Mesothelial cell of epicardium (in vitro differentiated cells): ENCODE data around the gene PSMG3. TPM values are rescaled to one million over a fixed set of nuclear protein-coding genes. Genes with fewer than 3 reads are reported as not detected.
A peak's percentile ranks its signal among the peaks of the same experiment; 100 is the strongest.

Experiments
- DNase-seq, 2 experiments: peaks; one replicate each; pipeline ENCODE4 v3.0.0; 2021; ENCODE audit warnings: low spot score in 2 of 2; ENCODE audit not compliant: unreplicated experiment in 2 of 2
- H3K27ac Mint-ChIP-seq: 2 replicates; pipeline ENCODE4 v1.8.0; 2021; ENCODE audit warnings: mixed read lengths
- H3K27me3 Mint-ChIP-seq: 2 replicates; pipeline ENCODE4 v1.8.0; 2021; ENCODE audit warnings: low read depth, mixed read lengths
- H3K36me3 Mint-ChIP-seq: 2 replicates; pipeline ENCODE4 v1.8.0; 2021; ENCODE audit warnings: mixed read lengths
- H3K4me1 Mint-ChIP-seq: 2 replicates; pipeline ENCODE4 v1.8.0; 2021; ENCODE audit warnings: mixed read lengths
- H3K4me3 Mint-ChIP-seq: 2 replicates; pipeline ENCODE4 v1.8.0; 2021; ENCODE audit warnings: mild to moderate bottlenecking, moderate library complexity, mixed read lengths
- H3K9me3 Mint-ChIP-seq: 2 replicates; pipeline ENCODE4 v1.8.0; 2021; ENCODE audit warnings: mixed read lengths
- total RNA-seq: library from RNA; stranded (reverse); gene quantifications from 3 replicates; pipeline ENCODE4 v1.2.1, GENCODE V29; 2021
- TF ChIP-seq, protein P1 (sequence below): fragments of 200-600 bp; sonication (generic); IDR thresholded peaks from one replicate; pipeline ENCODE4 v1.5.0; 2021; ENCODE audit warnings: antibody characterized with exemption; ENCODE audit not compliant: unreplicated experiment

The PSMG3 gene
- total RNA-seq, 1 donor from 2014 or later = 31.0 TPM

DNA sequence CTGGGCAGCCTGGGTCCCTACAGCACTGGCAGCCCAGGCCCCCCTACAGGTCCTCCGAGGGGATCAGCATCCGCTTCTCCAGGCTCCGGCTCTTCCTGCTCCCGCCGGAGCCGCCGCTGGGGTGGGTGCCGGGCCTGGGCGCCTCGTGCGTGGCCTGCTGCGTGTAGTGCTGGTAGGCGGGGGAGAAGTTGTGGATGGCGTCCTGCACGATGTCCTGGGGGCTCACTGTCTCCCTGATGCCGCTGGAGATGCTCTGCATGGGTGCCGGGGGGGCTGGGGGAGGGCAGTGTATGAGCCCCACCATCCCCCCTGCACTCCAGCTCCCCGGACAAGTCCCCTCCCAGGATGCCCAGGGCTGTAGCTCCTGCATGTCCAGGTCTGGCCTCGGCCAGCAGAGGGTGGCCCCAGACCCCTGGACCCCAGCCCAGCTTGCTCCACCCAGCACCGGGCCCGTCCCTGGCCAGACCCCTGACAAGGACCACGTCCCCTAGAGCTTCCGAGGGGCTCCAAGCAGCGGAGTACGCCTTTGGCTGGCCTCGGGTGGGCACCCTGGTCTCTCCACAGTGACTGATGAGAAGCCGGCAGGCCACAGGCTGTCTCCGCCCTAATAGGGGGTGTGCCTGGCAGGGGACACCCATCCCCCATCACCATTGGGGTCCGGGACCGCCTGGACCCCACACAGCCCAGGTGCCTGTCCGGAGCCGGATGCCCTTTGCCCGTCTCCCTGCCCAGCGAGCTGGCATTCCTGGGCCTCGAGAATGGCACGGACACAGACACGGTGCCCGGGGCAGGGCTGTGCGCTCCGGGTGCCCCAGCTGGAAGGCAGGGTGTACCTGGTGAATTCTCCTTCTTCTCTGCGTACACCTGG is 22.7 kb downstream of the PSMG3 start:
- Mint-ChIP-seq H3K4me3 (no peak overlapping the region), H3K4me1 (no peaks in the 10 kb centered on the region), H3K27me3 (no peaks in the 10 kb centered on the region), H3K9me3 (no peaks in the 10 kb centered on the region), H3K36me3 (peaks cover 5% of the 10 kb centered on the region), H3K27ac (no peak overlapping the region)
- TF ChIP-seq, protein P1, sequence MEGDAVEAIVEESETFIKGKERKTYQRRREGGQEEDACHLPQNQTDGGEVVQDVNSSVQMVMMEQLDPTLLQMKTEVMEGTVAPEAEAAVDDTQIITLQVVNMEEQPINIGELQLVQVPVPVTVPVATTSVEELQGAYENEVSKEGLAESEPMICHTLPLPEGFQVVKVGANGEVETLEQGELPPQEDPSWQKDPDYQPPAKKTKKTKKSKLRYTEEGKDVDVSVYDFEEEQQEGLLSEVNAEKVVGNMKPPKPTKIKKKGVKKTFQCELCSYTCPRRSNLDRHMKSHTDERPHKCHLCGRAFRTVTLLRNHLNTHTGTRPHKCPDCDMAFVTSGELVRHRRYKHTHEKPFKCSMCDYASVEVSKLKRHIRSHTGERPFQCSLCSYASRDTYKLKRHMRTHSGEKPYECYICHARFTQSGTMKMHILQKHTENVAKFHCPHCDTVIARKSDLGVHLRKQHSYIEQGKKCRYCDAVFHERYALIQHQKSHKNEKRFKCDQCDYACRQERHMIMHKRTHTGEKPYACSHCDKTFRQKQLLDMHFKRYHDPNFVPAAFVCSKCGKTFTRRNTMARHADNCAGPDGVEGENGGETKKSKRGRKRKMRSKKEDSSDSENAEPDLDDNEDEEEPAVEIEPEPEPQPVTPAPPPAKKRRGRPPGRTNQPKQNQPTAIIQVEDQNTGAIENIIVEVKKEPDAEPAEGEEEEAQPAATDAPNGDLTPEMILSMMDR = no peak
- no peak for DNase-seq

DNA sequence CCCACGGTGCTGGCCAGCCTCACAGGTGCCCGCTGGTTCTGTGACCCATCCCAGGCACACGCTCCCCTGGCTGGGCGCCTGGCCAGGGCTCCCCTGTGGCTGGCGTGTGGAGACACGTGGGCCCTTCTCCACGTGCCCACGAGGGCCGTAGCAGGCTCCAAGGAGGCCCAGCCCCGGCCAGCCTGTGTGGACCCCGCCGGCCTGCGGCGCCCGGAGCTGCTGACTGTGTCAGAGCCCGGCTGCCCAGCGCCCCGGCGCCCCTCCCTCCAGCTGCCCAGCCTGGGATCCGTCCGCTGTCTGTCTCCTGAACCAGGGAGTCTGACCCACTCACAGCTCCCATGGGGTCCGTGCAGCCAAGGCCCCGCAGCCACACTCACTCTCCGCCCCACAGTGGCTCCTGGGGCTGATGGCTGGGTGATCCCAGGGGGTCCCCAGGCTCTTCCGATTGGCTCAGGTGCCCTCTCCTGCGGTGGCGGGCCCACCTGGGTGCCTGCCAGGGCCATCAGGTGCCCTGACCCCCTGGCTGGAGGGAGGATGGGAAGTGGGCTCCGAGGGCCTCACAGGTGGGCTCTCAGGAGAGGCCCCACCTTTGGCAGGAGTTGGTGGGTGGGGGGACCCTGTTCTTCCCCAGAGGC is 23.4 kb downstream of the PSMG3 start:
- Mint-ChIP-seq H3K4me3 (no peak overlapping the region), H3K4me1 (no peaks in the 10 kb centered on the region), H3K27me3 (no peaks in the 10 kb centered on the region), H3K36me3 (peaks cover 5% of the 10 kb centered on the region), H3K9me3 (no peaks in the 10 kb centered on the region), H3K27ac (no peak overlapping the region)
- TF ChIP-seq, protein P1 = no peak
- no peak for DNase-seq

DNA sequence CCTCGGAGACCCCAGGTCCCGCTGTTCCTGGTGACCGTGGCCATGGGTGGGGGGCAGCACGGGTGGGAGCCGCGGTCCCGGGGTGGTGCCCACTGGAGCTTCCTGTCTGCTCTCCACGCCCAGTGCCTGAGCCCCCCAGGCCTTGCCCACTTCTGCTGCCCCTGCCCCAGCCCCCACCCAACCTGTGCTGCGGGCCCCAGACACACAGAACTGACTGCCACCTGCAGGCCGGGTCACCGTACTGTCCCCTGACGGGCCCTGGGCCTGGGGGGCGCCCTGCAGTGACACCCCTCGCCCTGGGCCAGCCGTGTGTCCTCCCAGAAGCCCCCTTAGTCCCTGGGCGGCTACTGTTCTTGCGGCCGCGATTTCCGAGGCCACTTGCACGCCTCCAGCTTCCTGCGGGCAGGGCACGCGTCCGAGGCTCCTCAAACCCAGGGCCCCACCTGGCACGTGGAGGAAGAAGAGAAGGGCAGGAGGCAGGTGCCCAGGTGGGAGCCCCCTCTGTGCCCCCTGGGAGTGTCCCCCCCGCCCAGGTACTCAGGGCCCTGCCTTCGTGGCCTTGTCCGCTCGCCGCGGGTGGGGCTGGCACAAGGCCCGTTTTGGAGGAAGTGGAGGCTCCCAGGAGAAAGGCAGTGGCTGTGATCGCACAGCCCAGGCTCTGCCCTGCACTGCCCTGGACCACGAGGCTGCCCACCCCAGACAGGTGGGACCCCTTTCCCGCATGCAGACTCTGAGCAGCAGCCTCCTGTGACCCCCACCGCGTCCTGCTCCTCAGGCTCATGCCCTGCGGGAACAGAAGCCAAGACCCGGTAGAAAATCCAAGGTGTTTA is 24.2 kb downstream of the PSMG3 start:
- peaks cover 5% of the 10 kb centered on the region for H3K36me3 Mint-ChIP-seq
- no peak overlapping the region for H3K4me3 Mint-ChIP-seq
- peak overlapping the region; percentile 56 for H3K27ac Mint-ChIP-seq
- H3K27me3 Mint-ChIP-seq = no peaks in the 10 kb centered on the region
- H3K9me3 Mint-ChIP-seq = no peaks in the 10 kb centered on the region
- TF ChIP-seq, protein P1 = no peak
- no peaks in the 10 kb centered on the region for H3K4me1 Mint-ChIP-seq
- no peak for DNase-seq

DNA sequence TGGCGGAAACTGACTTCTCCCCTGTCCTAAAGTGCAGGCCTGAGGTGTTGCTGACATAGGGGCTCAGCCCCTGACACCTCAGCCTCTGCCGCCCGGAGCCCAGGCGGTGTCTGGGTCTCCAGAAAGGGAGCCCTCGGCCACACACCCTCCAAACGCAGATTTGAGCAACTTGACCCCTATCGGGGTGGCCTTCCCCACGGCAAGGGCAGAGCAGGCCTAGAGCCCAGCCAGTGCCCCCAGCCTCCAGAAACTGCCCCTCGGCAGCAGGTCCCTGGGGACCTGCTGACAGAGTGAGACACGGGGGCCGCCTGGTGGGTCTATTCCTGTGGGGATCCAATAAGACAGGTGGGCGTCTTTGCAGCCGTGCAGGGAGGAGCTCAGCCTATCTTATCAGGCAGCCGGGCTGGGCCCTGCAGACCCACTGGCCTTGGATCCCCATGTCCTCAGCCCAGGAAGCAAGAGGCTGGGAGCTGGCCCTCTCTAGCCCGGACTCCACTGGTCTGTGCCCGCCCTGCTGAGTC is 24.9 kb downstream of the PSMG3 start:
- TF ChIP-seq, protein P1 = no peak
- no peak overlapping the region for H3K27ac Mint-ChIP-seq

DNA sequence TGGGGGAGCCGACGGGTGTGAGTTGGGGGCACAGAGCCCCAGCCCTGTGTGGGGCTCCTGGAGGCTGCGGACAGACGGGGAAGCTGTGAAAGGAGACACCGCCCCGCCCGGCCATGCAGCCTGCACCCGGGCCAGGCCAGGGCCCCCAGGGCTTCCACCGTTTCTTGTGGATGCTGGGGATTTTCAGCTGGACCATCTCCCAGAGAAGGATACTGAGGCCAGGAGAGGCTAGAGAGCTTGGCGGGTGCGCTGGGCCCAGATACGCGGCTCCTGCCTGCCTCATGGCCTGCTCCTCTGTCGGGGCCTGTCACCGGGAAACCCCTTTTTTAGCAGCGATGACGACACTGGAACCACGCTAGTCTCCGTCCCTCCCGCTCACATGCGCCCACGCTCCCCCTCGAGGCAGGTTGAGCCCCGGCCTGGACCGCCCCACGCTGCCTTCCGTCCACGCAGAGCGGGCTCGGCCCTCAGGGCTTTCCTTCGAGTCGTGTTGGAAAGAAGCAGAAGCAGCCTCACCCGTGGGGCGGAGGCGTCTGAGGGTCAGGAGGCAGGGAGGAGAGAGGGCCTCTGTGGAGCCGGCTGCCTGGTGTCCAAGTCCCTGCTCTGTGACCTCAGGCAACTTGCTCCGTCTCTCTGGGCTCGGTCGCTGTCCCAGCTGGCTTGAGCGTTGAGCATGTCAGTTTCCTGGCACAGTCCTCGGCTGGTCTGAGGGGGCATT is 25.5 kb downstream of the PSMG3 start:
- no peak overlapping the region for H3K27ac Mint-ChIP-seq
- peaks cover 5% of the 10 kb centered on the region for H3K36me3 Mint-ChIP-seq
- TF ChIP-seq, protein P1 = no peak
- H3K4me3 Mint-ChIP-seq = no peak overlapping the region
- H3K4me1 Mint-ChIP-seq = no peaks in the 10 kb centered on the region
- H3K9me3 Mint-ChIP-seq = no peaks in the 10 kb centered on the region
- DNase-seq = no peak
- no peaks in the 10 kb centered on the region for H3K27me3 Mint-ChIP-seq

More for the DNA sequence above, 24.9 kb downstream of the PSMG3 start:
- H3K4me1 Mint-ChIP-seq = no peaks in the 10 kb centered on the region
- H3K36me3 Mint-ChIP-seq = peaks cover 5% of the 10 kb centered on the region
- no peak for DNase-seq
- no peaks in the 10 kb centered on the region for H3K9me3 Mint-ChIP-seq
- no peak overlapping the region for H3K4me3 Mint-ChIP-seq
- H3K27me3 Mint-ChIP-seq = no peaks in the 10 kb centered on the region
